Left colon (tissue), 2 donors: ENCODE data around the gene MEIS2. TPM values are rescaled to one million over a fixed set of nuclear protein-coding genes. Genes with fewer than 3 reads are reported as not detected.

Experiments used
- ATAC-seq: fragments of 200-7000 bp; cut with Tn5 transposase; one replicate; pipeline ENCODE4 v1.9.1; 2020; ENCODE audit warnings: mild to moderate bottlenecking, moderate library complexity
- DNase-seq, 2 donors: peaks; one replicate each; pipeline ENCODE4 v3.0.0-alpha.2; 2020
- intact Hi-C, 2 donors: fragments of 100-400 bp; cut with DNase I in 1 of 2; cut with micrococcal nuclease in 1 of 2; formaldehyde crosslinking; loops; one replicate each; pipeline versions ENCODE4 v1.11.2 to v1.14.0; 2022; cut with DNase I, micrococcal nuclease
- total RNA-seq, 2 donors: library from RNA; stranded (reverse); fragmentation: NEBNext Ultra II Directional; extraction: Animal tissue kit (Norgen Biotek cat#: 25700); gene quantifications; one replicate each; pipeline ENCODE4 v1.2.1, GENCODE V29; 2021
- donor health status: DM: no; HTN: no; CAD: no.
- donor health status: DM: yes; HTN: yes; CAD: no.

MEIS2 gene
- total RNA-seq, 2 donors from 2014 or later: 3.1 to 11.3 TPM

GRCh38 chr15:37056177-37057121, 43.9 kb downstream of the MEIS2 start:
- DNase-seq: no peak
- intact Hi-C loops: no loop called here
- ATAC-seq: no peak

GRCh38 chr15:37055481-37055880, 44.9 kb downstream of the MEIS2 start:
- intact Hi-C loops: no loop called here
- DNase-seq (no peak), ATAC-seq (no peak)

GRCh38 chr15:37054336-37054735, 46.0 kb downstream of the MEIS2 start:
- intact Hi-C loops: no loop called here
- no peak for ATAC-seq
- no peak for DNase-seq

GRCh38 chr15:37053166-37053565, 47.2 kb downstream of the MEIS2 start:
- intact Hi-C loops: no loop called here
- DNase-seq: no peak
- no peak for ATAC-seq

- DNase-seq (no peak), ATAC-seq (no peak)
- intact Hi-C loops: no loop called here
These were observed 50.0 kb downstream of the MEIS2 start for GRCh38 chr15:37050345-37050744.

GRCh38 chr15:37046876-37047614, 53.3 kb downstream of the MEIS2 start:
- no peak for ATAC-seq
- no peak for DNase-seq
- intact Hi-C loops: no loop called here

- DNase-seq (no peak), ATAC-seq (no peak)
- intact Hi-C loops: no loop called here
These were observed 54.2 kb downstream of the MEIS2 start for GRCh38 chr15:37045859-37046740.

- intact Hi-C loops: no loop called here
- DNase-seq: no peak
- no peak for ATAC-seq
These were observed 55.3 kb downstream of the MEIS2 start for GRCh38 chr15:37044915-37045648.

GRCh38 chr15:37041836-37042235, 58.5 kb downstream of the MEIS2 start:
- intact Hi-C loops: no loop called here
- no peak for ATAC-seq
- no peak for DNase-seq

GRCh38 chr15:37041042-37041441, 59.3 kb downstream of the MEIS2 start:
- DNase-seq: no peak
- ATAC-seq: no peak
- intact Hi-C loops: no loop called here

GRCh38 chr15:37040072-37040742, 60.1 kb downstream of the MEIS2 start:
- DNase-seq (no peak), ATAC-seq (no peak)

GRCh38 chr15:37038716-37039106, 61.6 kb downstream of the MEIS2 start:
- DNase-seq (no peak), ATAC-seq (no peak)
- intact Hi-C loops: no loop called here

More at GRCh38 chr15:37040072-37040742, 60.1 kb downstream of the MEIS2 start:
- intact Hi-C loops: no loop called here

GRCh38 chr15:37037850-37038715, 62.3 kb downstream of the MEIS2 start:
- ATAC-seq: no peak
- intact Hi-C loops: no loop called here
- no peak for DNase-seq

- no peak for DNase-seq
- no peak for ATAC-seq
- intact Hi-C loops: no loop called here
These were observed 63.2 kb downstream of the MEIS2 start for GRCh38 chr15:37037071-37037655.

- intact Hi-C loops: no loop called here
- DNase-seq: no peak
- ATAC-seq: no peak
These were observed 65.3 kb downstream of the MEIS2 start for GRCh38 chr15:37034835-37035748.

GRCh38 chr15:37034392-37034791, 66.0 kb downstream of the MEIS2 start:
- no peak for DNase-seq
- intact Hi-C loops: no loop called here
- ATAC-seq: no peak
